Lower leg skin (tissue), 3 donors: ENCODE measurements around the gene OSBPL3.

ENCODE experiments used
- POLR2A ChIP-seq, 2 donors: fragments of 450-650 bp; IDR thresholded peaks; one replicate each; pipeline ENCODE4 v1.6.1; 2016 to 2017; ENCODE audit warnings: antibody characterized with exemption in 2 of 2, mild to moderate bottlenecking in 1 of 2, moderate library complexity in 1 of 2
- TF ChIP-seq, protein P1 (sequence below), 3 donors: fragments of 450-650 bp; IDR thresholded peaks; one replicate each; pipeline ENCODE4 v1.5.1; 2016; ENCODE audit warnings: antibody characterized with exemption in 3 of 3, mild to moderate bottlenecking in 3 of 3, moderate library complexity in 2 of 3

DNA sequence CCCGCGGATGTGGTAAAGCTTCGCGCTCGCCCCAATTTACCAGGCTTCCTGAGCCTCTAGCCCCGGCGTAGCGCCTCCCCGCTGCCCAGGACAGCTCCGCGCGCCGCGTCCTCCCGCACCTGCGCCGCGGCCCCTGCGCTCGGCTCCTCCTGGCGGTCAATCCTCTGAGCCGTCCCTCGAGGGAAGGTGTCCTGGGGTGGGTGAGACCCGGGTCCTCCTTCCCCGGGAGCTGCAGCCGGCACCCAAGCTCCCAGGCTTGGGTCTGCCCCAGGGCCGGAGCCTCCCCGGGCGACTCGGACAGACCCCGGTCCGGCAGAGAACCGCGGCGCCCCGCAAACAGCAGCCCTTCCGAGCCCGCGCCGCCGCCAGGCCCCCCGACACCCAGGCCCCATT lies 512 bp downstream of the OSBPL3 start:
- TF ChIP-seq, protein P1, sequence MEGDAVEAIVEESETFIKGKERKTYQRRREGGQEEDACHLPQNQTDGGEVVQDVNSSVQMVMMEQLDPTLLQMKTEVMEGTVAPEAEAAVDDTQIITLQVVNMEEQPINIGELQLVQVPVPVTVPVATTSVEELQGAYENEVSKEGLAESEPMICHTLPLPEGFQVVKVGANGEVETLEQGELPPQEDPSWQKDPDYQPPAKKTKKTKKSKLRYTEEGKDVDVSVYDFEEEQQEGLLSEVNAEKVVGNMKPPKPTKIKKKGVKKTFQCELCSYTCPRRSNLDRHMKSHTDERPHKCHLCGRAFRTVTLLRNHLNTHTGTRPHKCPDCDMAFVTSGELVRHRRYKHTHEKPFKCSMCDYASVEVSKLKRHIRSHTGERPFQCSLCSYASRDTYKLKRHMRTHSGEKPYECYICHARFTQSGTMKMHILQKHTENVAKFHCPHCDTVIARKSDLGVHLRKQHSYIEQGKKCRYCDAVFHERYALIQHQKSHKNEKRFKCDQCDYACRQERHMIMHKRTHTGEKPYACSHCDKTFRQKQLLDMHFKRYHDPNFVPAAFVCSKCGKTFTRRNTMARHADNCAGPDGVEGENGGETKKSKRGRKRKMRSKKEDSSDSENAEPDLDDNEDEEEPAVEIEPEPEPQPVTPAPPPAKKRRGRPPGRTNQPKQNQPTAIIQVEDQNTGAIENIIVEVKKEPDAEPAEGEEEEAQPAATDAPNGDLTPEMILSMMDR (IDR thresholded peaks at IDR 0.05) = no peak
- TF ChIP-seq POLR2A (IDR thresholded peaks at IDR 0.05) = no peak
